Measurements from ENCODE around the gene RIN3.
A peak's percentile ranks its signal among the peaks of the same experiment; 100 is the strongest.

RIN3 gene

DNA sequence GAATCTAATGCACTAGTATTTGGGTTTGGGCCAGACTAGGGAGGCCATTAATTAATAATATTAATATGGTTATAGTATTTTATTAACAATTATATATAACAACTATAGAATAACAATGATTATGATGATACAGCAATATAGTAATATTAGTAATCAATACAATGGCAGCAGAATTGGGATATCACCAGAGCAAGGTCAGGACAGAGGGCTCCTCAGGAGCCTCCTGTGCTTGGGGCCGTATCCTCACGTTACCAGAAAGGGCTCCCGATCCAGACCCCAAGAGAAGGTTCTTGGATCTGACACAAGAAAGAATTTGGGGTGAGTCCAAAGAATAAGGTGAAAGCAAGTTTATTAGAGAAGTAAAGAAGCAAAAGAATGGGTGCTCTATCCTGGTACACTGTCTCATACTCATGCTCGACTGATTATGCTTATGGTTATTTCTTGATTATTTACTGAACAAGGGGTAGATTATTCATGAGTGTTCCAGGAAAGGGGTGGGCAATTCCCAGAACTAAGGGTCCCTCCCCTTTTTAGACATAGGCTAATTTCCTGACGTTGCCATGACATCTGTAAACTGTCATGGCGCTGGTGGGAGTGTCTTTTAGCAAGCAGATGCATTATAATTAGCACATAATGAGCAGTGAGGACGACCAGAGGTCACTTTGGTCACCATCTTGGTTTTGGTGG is 61.6 kb downstream of the RIN3 start:
- Mint-ChIP-seq H3K27ac (no peak overlapping the region), H3K4me3 (no peak overlapping the region), H3K4me1 (ENCODE audit: low read depth) (peaks cover 38% of the 10 kb centered on the region), H3K27me3 (ENCODE audit: low read depth) (peaks cover 44% of the 10 kb centered on the region), H3K36me3 (ENCODE audit: low read depth) (peaks cover 14% of the 10 kb centered on the region), H3K9me3 (no peaks in the 10 kb centered on the region)

DNA sequence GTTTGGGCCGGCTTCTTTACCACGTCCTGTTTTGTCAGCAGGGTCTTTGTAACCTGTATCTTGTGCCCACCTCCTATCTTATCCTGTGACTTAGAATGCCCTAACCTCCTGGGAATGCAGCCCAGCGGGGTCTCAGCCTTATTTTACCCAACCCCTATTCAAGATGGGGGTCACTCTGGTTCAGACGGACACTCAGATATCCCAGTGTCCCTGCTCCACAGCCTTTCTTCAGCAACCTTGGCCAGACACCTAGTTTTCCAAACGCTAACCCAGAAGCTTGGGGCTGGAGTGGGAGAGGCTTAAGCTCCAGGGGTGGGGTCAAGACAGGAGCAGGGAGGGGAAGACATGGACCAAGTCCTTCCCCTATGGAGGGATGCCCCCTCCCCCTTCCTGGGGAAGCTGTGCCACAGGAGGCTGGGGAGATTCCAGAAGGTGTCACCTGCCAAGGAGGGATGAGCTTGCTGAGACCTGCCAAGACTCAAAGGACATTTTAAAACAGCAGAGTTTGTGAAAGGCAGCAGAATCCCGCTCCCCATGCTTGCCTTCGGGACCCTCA is 62.2 kb downstream of the RIN3 start:
- Mint-ChIP-seq H3K9me3 (no peaks in the 10 kb centered on the region), H3K27ac (no peak overlapping the region), H3K27me3 (ENCODE audit: low read depth) (peaks cover 44% of the 10 kb centered on the region), H3K4me1 (ENCODE audit: low read depth) (peaks cover 38% of the 10 kb centered on the region), H3K4me3 (no peak overlapping the region), H3K36me3 (ENCODE audit: low read depth) (peaks cover 13% of the 10 kb centered on the region)

DNA sequence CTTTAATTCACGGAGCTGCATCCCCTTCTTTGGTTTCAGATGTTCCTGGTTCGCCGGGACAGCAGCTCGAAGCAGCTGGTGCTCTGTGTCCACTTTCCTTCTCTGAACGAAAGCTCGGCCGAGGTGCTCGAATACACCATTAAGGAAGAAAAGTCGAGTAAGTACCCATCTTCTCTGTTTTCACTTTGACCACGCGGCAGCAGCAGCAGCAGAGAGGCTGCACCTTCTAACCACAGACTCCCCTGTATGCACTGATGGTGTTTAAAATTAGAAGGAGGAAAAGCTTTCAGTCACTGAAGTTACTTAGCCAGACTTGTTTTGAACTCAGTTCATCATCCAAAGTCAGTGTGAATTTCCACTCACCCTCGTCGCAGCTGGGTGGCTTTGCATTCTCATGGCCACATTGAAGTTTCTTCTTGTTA is 63.8 kb downstream of the RIN3 start:
- Mint-ChIP-seq H3K9me3 (no peaks in the 10 kb centered on the region), H3K36me3 (ENCODE audit: low read depth) (peaks cover 16% of the 10 kb centered on the region), H3K4me1 (ENCODE audit: low read depth) (peaks cover 34% of the 10 kb centered on the region), H3K27me3 (ENCODE audit: low read depth) (peaks cover 38% of the 10 kb centered on the region), H3K4me3 (peak overlapping the region; percentile 74), H3K27ac (peak overlapping the region; percentile 79)

DNA sequence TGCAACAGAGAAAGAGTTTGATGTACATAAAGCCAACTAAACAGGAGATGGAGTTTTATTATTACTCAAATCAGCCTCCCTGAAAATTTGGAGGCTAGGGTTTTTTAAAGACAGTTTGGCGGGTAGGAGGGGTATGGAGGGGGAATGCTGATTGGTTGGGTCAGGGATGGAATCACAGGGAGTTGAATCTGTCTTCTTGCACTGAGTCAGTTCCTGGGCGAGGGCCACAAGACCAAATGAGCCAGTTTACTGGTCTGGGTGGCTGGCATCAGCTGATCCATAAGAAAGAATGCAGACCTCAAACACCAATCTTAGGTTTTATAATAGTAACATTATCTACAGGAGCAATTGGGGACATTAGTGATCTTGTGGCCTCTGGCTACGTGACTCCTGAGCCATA is 64.9 kb downstream of the RIN3 start:
- Mint-ChIP-seq H3K4me1 (ENCODE audit: low read depth) (peaks cover 42% of the 10 kb centered on the region), H3K9me3 (peaks cover 6% of the 10 kb centered on the region), H3K4me3 (no peak overlapping the region), H3K27ac (no peak overlapping the region), H3K27me3 (ENCODE audit: low read depth) (peaks cover 38% of the 10 kb centered on the region), H3K36me3 (ENCODE audit: low read depth) (peaks cover 25% of the 10 kb centered on the region)

DNA sequence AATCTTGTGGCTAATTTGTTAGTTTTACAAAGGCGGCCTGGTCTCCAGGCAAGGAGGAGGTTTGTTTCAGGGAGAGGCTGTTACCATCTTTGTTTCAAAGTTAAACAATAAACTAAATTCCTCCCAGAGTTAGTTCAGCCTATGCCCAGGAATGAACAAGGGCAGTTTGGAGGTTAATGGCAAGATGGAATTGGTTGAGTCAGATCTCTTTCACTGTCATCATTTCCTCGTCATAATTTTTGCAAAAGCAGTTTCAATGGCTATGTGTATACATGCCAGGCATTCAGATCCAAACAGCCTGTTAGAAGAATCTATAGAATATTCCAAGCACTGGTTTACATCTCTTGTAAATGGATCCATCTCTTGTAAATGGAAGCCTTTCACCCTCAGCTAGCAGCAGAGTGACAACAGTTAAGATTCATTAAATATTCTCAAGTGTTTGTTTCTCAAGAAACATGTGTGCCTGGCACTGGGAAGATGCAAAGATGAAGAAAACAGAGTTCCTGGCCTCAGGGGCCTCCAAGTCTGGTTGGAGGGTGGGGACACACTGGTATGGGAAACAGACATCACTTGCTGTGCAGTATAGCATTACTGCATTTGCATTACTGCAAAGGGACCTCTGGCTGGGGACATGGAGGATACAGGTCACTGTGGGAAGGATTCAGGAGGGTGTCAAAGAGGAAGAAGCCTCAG is 65.8 kb downstream of the RIN3 start:
- Mint-ChIP-seq H3K4me1 (ENCODE audit: low read depth) (peaks cover 44% of the 10 kb centered on the region), H3K27ac (no peak overlapping the region), H3K27me3 (ENCODE audit: low read depth) (peaks cover 31% of the 10 kb centered on the region), H3K4me3 (no peak overlapping the region), H3K36me3 (ENCODE audit: low read depth) (peaks cover 25% of the 10 kb centered on the region), H3K9me3 (peaks cover 6% of the 10 kb centered on the region)

DNA sequence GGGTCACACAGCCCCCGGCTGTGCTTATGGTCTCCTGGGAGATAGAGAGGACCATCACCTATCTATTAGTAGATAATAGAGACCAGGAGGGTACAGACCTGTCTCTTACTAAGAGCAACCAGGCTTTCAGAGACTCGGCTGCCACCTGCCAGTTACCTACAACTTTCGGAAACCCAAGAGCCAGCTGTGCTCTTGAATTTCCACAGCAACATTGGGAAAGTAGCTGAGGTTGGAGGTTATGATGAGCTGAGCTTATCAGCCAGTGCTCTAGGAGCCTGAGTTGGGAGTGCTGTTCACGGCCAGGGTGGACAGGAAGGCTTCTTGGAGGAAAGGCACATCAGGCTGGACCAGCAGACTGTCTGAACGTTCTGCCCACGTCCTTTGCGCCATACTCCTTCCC is 67.6 kb downstream of the RIN3 start:
- Mint-ChIP-seq H3K9me3 (peaks cover 6% of the 10 kb centered on the region), H3K27me3 (ENCODE audit: low read depth) (peaks cover 30% of the 10 kb centered on the region), H3K4me1 (ENCODE audit: low read depth) (peaks cover 58% of the 10 kb centered on the region), H3K4me3 (no peak overlapping the region), H3K36me3 (ENCODE audit: low read depth) (peaks cover 26% of the 10 kb centered on the region), H3K27ac (no peak overlapping the region)

DNA sequence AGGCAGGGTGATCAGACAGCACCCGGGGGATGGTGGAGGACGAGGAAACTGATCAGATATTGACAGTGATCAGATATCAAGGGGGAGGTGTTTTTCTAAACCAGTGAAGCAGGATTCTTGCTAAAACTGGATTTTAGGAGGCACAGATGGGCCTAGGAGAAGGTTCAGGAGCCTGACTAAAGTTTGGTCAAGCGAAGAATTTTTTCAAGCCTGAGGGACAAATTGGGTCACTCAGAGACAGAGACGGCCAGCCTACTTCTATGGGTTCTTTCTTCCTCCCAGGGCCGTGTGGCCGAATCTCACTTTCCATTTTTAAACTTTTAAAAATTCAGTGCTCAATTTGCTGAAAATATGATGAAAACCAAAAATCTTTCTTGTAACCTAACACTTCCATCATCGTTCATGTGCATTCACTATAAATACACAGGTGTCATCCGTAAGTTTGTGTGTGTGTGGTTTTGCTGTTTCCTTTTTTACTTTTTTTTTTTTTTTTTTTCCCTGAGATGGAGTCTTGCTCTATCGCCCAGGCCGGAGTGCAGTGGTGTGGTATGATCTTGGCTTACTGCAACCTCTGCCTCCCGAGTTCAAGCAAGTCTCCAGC is 68.5 kb downstream of the RIN3 start:
- H3K4me1 Mint-ChIP-seq (ENCODE audit: low read depth) = peaks cover 61% of the 10 kb centered on the region
- H3K9me3 Mint-ChIP-seq = peaks cover 6% of the 10 kb centered on the region
- H3K27ac Mint-ChIP-seq = no peak overlapping the region
- H3K4me3 Mint-ChIP-seq = no peak overlapping the region
- peaks cover 28% of the 10 kb centered on the region for H3K36me3 Mint-ChIP-seq (ENCODE audit: low read depth)
- peaks cover 24% of the 10 kb centered on the region for H3K27me3 Mint-ChIP-seq (ENCODE audit: low read depth)

DNA sequence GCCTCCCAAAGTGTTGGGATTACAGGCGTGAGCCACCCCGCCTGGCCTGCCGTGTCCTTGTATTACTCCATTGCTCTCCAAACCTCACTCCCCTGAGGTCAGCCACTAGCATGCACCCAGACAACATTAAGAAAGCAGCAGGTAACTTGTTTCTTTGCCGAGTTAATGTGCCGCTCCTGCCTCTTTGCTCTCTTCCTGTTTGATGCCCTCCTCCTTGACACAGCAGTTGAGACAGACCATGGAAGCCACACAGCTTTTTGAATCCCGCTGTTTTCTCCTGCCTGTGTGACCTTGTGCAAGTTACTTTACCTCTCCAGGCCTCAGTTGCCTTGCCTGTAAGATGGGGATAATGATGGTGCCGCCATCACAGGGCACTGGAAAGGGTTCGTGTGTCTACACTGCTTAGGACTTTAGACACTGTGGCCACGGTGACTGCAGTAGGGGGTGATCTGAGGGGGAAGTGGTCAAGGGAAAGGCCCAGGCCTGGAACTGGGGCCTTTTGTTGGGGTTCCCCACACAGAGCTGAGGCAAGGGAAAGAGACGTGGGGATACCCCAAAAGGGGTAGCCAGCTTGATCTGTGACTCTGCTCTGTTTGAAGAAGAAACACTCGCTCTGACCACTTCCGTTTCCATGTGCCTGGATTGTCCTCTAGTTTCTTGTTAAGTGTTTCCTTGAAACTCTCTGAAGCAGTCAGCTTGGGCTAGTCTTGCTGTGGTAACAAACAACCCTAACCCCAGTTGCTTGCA is 69.3 kb downstream of the RIN3 start:
- Mint-ChIP-seq H3K4me3 (peak overlapping the region; percentile 20), H3K27ac (peak overlapping the region; percentile 75), H3K36me3 (ENCODE audit: low read depth) (peaks cover 28% of the 10 kb centered on the region), H3K4me1 (ENCODE audit: low read depth) (peaks cover 58% of the 10 kb centered on the region), H3K9me3 (peaks cover 6% of the 10 kb centered on the region), H3K27me3 (ENCODE audit: low read depth) (peaks cover 19% of the 10 kb centered on the region)

DNA sequence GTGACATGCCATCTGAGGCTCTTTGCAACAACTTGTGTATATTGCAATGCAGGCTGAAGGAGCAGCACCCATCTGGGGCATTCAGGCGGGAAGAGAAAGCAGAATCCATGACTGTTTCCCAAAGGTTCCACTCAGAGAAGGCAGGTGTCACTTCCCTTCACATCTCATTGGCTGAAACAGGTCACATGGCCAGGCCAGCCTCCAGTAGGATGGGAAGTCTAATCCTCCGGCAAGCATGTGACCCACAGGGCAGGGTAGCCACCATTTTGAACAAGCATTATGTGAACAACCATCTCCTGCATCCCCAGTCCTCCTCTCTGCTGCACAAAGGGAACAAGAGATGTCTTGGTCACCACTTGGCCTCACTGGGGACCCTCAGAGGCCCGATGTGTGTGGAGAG is 70.6 kb downstream of the RIN3 start:
- peaks cover 28% of the 10 kb centered on the region for H3K27me3 Mint-ChIP-seq (ENCODE audit: low read depth)
- H3K9me3 Mint-ChIP-seq = peaks cover 6% of the 10 kb centered on the region
- peaks cover 57% of the 10 kb centered on the region for H3K4me1 Mint-ChIP-seq (ENCODE audit: low read depth)
- H3K27ac Mint-ChIP-seq = no peak overlapping the region
- H3K4me3 Mint-ChIP-seq = no peak overlapping the region
- peaks cover 26% of the 10 kb centered on the region for H3K36me3 Mint-ChIP-seq (ENCODE audit: low read depth)

DNA sequence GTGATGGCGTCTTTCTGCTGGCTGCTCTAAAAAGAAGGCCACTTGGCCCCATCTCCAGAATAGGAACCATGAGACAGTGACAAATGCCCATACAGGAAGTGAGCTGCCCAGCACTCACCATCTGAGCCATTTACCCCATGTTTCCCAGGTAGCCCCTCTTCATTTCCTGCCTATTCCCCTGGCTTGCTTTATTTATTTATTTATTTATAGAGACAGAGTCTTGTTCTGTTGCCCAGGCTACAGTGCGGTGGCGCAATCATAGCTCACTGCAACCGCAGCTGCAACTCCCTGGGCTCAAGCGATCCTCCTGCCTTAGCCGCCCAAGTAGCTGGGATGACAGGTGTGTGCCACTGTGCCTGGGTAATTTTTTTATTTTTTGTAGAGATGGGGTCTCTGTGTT is 71.2 kb downstream of the RIN3 start:
- Mint-ChIP-seq H3K27me3 (ENCODE audit: low read depth) (peaks cover 23% of the 10 kb centered on the region), H3K9me3 (peaks cover 6% of the 10 kb centered on the region), H3K36me3 (ENCODE audit: low read depth) (peaks cover 20% of the 10 kb centered on the region), H3K4me3 (no peak overlapping the region), H3K4me1 (ENCODE audit: low read depth) (peaks cover 53% of the 10 kb centered on the region), H3K27ac (no peak overlapping the region)

DNA sequence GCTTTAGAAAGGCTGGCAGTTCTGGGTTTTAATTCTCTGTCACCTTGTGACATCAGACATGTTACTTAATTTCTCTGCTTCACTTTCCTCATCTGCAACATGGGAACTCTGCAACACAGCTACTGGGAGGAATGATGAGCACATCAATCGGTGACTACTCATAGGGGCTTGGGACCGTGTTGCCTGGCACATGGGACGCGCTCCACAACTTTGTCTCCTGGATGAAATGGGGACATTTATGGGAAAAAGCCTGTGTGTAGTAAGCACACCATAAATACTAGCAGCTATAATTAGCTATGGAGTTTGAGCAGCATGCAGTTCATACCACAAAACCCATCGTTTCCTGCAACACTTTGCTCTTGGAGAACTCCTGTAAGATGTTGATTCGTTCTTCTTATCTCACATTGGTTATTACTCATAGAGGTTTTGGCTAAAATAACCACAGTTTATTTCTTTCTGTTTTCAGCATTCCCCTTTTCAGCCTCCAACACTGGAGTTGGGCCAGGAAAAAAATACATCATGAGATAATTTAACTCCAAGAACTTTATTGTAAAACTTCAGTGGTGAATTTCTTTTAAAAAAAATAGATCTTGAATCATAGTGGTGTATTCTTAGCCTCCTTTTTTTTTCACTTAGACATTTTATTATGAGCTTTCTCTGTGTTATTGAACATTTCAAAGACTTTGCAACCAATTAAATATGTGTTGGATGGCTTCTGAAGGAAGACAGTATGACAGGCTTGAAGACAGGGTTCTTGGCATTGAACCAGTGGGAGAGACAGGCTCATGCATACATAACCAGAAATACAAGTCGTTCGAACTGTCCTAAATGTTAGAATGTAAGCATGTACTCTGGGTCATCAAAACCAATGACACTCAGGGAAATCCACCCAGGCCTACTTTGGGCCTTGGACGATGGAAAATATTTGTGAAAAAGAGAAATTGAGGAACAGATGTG is 72.7 kb downstream of the RIN3 start:
- Mint-ChIP-seq H3K27me3 (ENCODE audit: low read depth) (peaks cover 29% of the 10 kb centered on the region), H3K9me3 (peaks cover 12% of the 10 kb centered on the region), H3K4me1 (ENCODE audit: low read depth) (peaks cover 63% of the 10 kb centered on the region), H3K27ac (peak overlapping the region; percentile 64), H3K36me3 (ENCODE audit: low read depth) (peaks cover 26% of the 10 kb centered on the region), H3K4me3 (peak overlapping the region; percentile 68)

DNA sequence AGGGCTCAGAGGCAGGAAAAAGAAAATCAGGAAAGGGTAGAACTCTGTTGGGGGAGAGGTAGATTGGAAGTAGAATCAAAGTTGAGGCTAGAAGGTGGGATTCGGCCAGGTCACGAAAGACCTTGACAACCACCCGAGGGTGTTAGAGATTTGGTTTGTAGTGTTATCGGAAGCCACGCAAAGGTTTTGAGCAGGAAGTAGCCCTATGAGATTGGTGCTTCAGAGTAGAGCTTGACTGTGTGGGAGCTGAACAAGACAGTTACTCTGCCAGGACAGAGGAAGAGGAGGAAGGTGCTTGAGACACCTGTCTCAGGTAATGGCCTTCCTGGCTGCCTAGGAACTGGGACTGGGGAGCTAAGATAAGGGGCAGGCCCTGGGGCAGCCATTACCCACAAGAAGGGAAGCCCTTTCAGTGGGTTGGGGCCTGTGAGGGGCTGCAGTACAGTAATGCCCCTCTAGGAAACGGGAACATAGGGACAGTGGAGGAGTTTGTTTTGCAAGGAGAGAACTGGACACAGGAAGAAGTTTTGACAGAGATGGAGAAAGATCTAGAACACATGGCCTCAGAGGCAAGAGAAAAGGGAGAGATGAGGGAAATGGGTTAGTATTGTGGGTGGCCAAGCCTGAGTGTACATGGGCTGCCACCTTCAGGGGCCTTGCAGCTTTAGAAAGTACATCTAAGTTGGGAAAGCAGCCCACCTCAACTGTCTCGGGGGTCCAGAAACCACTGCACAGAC is 73.5 kb downstream of the RIN3 start:
- peak overlapping the region; percentile 68 for H3K4me3 Mint-ChIP-seq
- peaks cover 65% of the 10 kb centered on the region for H3K4me1 Mint-ChIP-seq (ENCODE audit: low read depth)
- peak overlapping the region; percentile 64 for H3K27ac Mint-ChIP-seq
- peaks cover 29% of the 10 kb centered on the region for H3K36me3 Mint-ChIP-seq (ENCODE audit: low read depth)
- peaks cover 24% of the 10 kb centered on the region for H3K27me3 Mint-ChIP-seq (ENCODE audit: low read depth)
- H3K9me3 Mint-ChIP-seq = peaks cover 19% of the 10 kb centered on the region

DNA sequence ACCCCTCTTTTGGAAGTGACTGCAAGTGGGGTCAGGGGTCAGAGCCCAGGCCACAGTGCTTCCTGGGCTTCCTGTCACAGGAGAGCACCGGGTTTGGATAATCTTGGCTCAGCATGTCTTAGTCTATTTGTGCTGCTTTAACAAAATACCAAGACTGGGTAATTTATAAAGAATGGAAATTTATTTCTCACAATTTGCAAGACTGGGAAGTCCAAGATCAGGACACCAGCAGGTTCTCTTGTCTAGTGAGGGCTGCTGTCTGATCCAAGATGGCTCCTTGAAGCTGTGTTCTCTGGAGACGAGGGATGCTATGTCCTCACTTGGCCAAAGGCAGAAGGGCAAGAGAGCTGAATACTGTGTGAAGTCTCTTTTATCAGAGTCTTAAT is 74.1 kb downstream of the RIN3 start:
- Mint-ChIP-seq H3K4me1 (ENCODE audit: low read depth) (peaks cover 64% of the 10 kb centered on the region), H3K36me3 (ENCODE audit: low read depth) (peaks cover 27% of the 10 kb centered on the region), H3K9me3 (peaks cover 19% of the 10 kb centered on the region), H3K4me3 (no peak overlapping the region), H3K27ac (peak overlapping the region; percentile 64), H3K27me3 (ENCODE audit: low read depth) (peaks cover 24% of the 10 kb centered on the region)
